B cell (primary cell): ENCODE data around the gene HLA-DRB1. TPM values are rescaled to one million over a fixed set of nuclear protein-coding genes. Genes with fewer than 3 reads are reported as not detected.

Experiments
- ATAC-seq: fragments of 200-7000 bp; cut with Tn5 transposase; one replicate; pipeline ENCODE4 v1.10.0; 2021; ENCODE audit warnings: low read depth, mild to moderate bottlenecking, moderate number of reproducible peaks, moderate library complexity
- CTCF ChIA-PET: fragments of 350-600 bp; sonication (Branson Sonifier 250); formaldehyde crosslinking; loops from one replicate; lab custom pipeline; 2021; ENCODE audit warnings: antibody characterized with exemption, inconsistent platforms; lab: Charles Lee
- POLR2A ChIA-PET: fragments of 350-600 bp; sonication (Branson Sonifier 250); formaldehyde crosslinking; loops from one replicate; lab custom pipeline; 2021; ENCODE audit warnings: antibody characterized with exemption; lab: Charles Lee
- DNase-seq: peaks from one replicate; pipeline ENCODE4 v3.0.0; 2013
- H2AFZ ChIP-seq: 2 replicates; pipeline ENCODE4 v1.6.1; 2012; ENCODE audit warnings: mild to moderate bottlenecking, low read depth, low read length; ENCODE audit not compliant: insufficient read depth, poor library complexity, severe bottlenecking
- H3K27ac ChIP-seq, 2 donors: 1 replicate in 1 of 2; 2 replicates in 1 of 2; pipeline ENCODE4 v1.5.1; 2012 to 2013; ENCODE audit warnings: low read length in 2 of 2, mild to moderate bottlenecking in 2 of 2, moderate library complexity in 1 of 2
- H3K27me3 ChIP-seq, 4 experiments: fragments of 200-600 bp in 1 of 4; sonication (generic) in 1 of 4; replicated peaks in 1 of 4; 1 replicate in 2 of 4; 2 replicates in 2 of 4; pipeline versions ENCODE4 v1.6.1 to v1.7.0; 2013 to 2016; ENCODE audit warnings: low read length in 3 of 4, mild to moderate bottlenecking in 2 of 4, mixed read lengths in 1 of 4, moderate library complexity in 1 of 4; ENCODE audit not compliant: insufficient read depth in 4 of 4, control insufficient read depth in 3 of 4; ENCODE audit errors: control extremely low read depth in 1 of 4
- H3K36me3 ChIP-seq, 2 experiments: replicated peaks in 1 of 2; 1 replicate in 1 of 2; 2 replicates in 1 of 2; pipeline versions ENCODE4 v1.6.1 to v1.7.1; 2013; ENCODE audit warnings: low read length in 1 of 2; ENCODE audit not compliant: insufficient read depth in 2 of 2, control insufficient read depth in 1 of 2; ENCODE audit errors: control extremely low read depth in 1 of 2, extremely low read depth in 1 of 2
- H3K4me1 ChIP-seq, 2 donors: fragments of 200-600 bp in 1 of 2; sonication (generic) in 1 of 2; 1 replicate in 1 of 2; 2 replicates in 1 of 2; pipeline versions ENCODE4 v1.5.1 to v1.6.1; 2013 to 2017; ENCODE audit warnings: low read length in 2 of 2; ENCODE audit not compliant: control insufficient read depth in 2 of 2, insufficient read depth in 2 of 2
- H3K4me2 ChIP-seq: replicated peaks from 2 replicates; pipeline ENCODE3; 2012; ENCODE audit warnings: mild to moderate bottlenecking, low read depth, low read length; ENCODE audit not compliant: poor library complexity, severe bottlenecking
- H3K4me3 ChIP-seq, 5 experiments: fragments of 200-600 bp in 1 of 5; sonication (generic) in 1 of 5; 1 replicate in 3 of 5; 2 replicates in 2 of 5; pipeline versions ENCODE4 v1.5.1 to v1.7.0; 2011 to 2016; ENCODE audit warnings: low read length in 4 of 5, mild to moderate bottlenecking in 4 of 5, low read depth in 2 of 5, control low read depth in 1 of 5, moderate library complexity in 1 of 5; ENCODE audit not compliant: insufficient read depth in 1 of 5; ENCODE audit errors: control extremely low read depth in 1 of 5, extremely low read depth in 1 of 5
- H3K79me2 ChIP-seq: fragments of 200-600 bp; sonication (generic); one replicate; pipeline ENCODE4 v1.6.0; 2016; ENCODE audit warnings: low read length; ENCODE audit not compliant: control insufficient read depth, insufficient read depth
- H3K9ac ChIP-seq: fragments of 200-600 bp; sonication (generic); 2 replicates; pipeline ENCODE4 v1.6.1; 2017; ENCODE audit warnings: mild to moderate bottlenecking, low read length, moderate library complexity
- H3K9me3 ChIP-seq, 3 donors: one replicate each; pipeline versions ENCODE4 v1.6.1 to v1.7.1; 2013; ENCODE audit warnings: low read length in 2 of 3; ENCODE audit not compliant: control insufficient read depth in 2 of 3, insufficient read depth in 1 of 3; ENCODE audit errors: control extremely low read depth in 1 of 3
- H4K20me1 ChIP-seq: 2 replicates; pipeline ENCODE4 v1.6.0; 2012; ENCODE audit warnings: mild to moderate bottlenecking, low read length; ENCODE audit not compliant: insufficient read depth, control insufficient read depth, poor library complexity, severe bottlenecking
- H3K27ac Mint-ChIP-seq: one replicate; pipeline ENCODE4 v1.8.0; 2021; ENCODE audit warnings: mixed read lengths
- H3K27me3 Mint-ChIP-seq: one replicate; pipeline ENCODE4 v1.8.0; 2021; ENCODE audit warnings: mixed read lengths
- H3K4me1 Mint-ChIP-seq: one replicate; pipeline ENCODE4 v1.8.0; 2021; ENCODE audit warnings: mixed read lengths
- H3K4me3 Mint-ChIP-seq: one replicate; pipeline ENCODE4 v1.8.0; 2021; ENCODE audit warnings: mixed read lengths
- H3K9me3 Mint-ChIP-seq: one replicate; pipeline ENCODE4 v1.8.0; 2022; ENCODE audit warnings: mixed read lengths; ENCODE audit not compliant: insufficient read depth
- CTCF ChIP-seq: fragments of 200-600 bp; IDR thresholded peaks from one replicate; pipeline ENCODE4 v1.8.0; 2022; ENCODE audit warnings: antibody characterized with exemption, mild to moderate bottlenecking
- EZH2 ChIP-seq: IDR thresholded peaks from 2 replicates; pipeline ENCODE4 v1.6.1; 2012; ENCODE audit warnings: borderline replicate concordance, low read depth, mild to moderate bottlenecking, moderate library complexity, low read length; ENCODE audit not compliant: insufficient read depth, poor library complexity, severe bottlenecking
- WGBS: methylation state at CpG from one replicate; pipeline ENCODE4 v1.1.5; 2013; ENCODE audit warnings: missing lambda C conversion rate; ENCODE audit not compliant: insufficient coverage; 5-methylcytosine and 5-hydroxymethylcytosine counted together
- intact Hi-C: fragments of 100-400 bp; cut with micrococcal nuclease; formaldehyde crosslinking; loops from one replicate; pipeline ENCODE4 v1.10.0; 2022
- polyA plus RNA-seq: library from polyadenylated mRNA; depleted of rRNA; stranded (reverse); fragments of >200 nt; gene quantifications from 2 replicates; pipeline ENCODE4 v1.2.3, GENCODE V29; 2012
- total RNA-seq, 2 donors: library from RNA; stranded (reverse); fragments of 120-200 nt in 1 of 2; gene quantifications; 1 replicate in 1 of 2; 2 replicates in 1 of 2; pipeline versions ENCODE4 v1.2.3 to v1.2.4, GENCODE V29; 2013 to 2022

Gene HLA-DRB1
- total and polyA plus RNA-seq, 2 donors (not counting 1 experiment from before 2014, with no cell fraction given) = 559 to 1,240 TPM

- no peak for TF ChIP-seq CTCF
- TF ChIP-seq EZH2 = no peak
- Histone ChIP-seq H2AFZ (no peak overlapping the region), H3K27me3 (no peaks in the 10 kb centered on the region), H3K27ac (peak overlapping the region; percentile 99 to 100), H3K9me3 (no peaks in the 10 kb centered on the region), H3K4me3 (no peak overlapping the region), H4K20me1 (no peaks in the 10 kb centered on the region), H3K79me2 (peaks cover 24% of the 10 kb centered on the region), H3K36me3 (no peaks in the 10 kb centered on the region), H3K4me2 (peak overlapping the region; percentile 25), H3K4me1 (peaks cover 50 to 57% of the 10 kb centered on the region in 2 donors), H3K9ac (peak overlapping the region; percentile 30)
- no peak for DNase-seq
- ChIA-PET POLR2A (interaction anchor here (1.1 kb wide), 1 partner anchor 58 kb away, joined by 3 read pairs; the partner anchor contains the start of gene HLA-DQB1), CTCF (no interaction called here)
- Mint-ChIP-seq H3K4me1 (peaks cover 59% of the 10 kb centered on the region), H3K4me3 (peak overlapping the region; percentile 43), H3K9me3 (peaks cover 2% of the 10 kb centered on the region), H3K27ac (peak overlapping the region; percentile 99), H3K27me3 (no peaks in the 10 kb centered on the region)
- ATAC-seq = no peak
- no CpG with 5 or more reads among the region's 2 CpGs for WGBS
- intact Hi-C loops = loop anchor here (10.0 kb wide), 2 partner anchors 57 to 337 kb away; partner anchors contain the start of genes HLA-DMB and HLA-DQB1
Measured at GRCh38 chr6:32607988-32608298, 18.3 kb upstream of the HLA-DRB1 start.

- ChIA-PET POLR2A (interaction anchor here (1.1 kb wide), 1 partner anchor 59 kb away, joined by 3 read pairs; the partner anchor contains the start of gene HLA-DQB1), CTCF (no interaction called here)
- H3K27me3 ChIP-seq = no peaks in the 10 kb centered on the region
- H4K20me1 ChIP-seq = no peaks in the 10 kb centered on the region
- DNase-seq (peak; percentile 73), ATAC-seq (no peak)
- peaks cover 62% of the 10 kb centered on the region for H3K4me1 Mint-ChIP-seq
- H3K9ac ChIP-seq = peak overlapping the region; percentile 30
- no peaks in the 10 kb centered on the region for H3K36me3 ChIP-seq
- peaks cover 20% of the 10 kb centered on the region for H3K79me2 ChIP-seq
- peak overlapping the region; percentile 99 to 100 for H3K27ac ChIP-seq
- no peak overlapping the region for H3K4me3 ChIP-seq
- intact Hi-C loops = loop anchor here (10.0 kb wide), 2 partner anchors 57 to 337 kb away; partner anchors contain the start of genes HLA-DMB and HLA-DQB1
- no peaks in the 10 kb centered on the region for H3K9me3 ChIP-seq
- H3K27me3 Mint-ChIP-seq = no peaks in the 10 kb centered on the region
- H2AFZ ChIP-seq = no peak overlapping the region
- H3K4me1 ChIP-seq = peaks cover 55 to 63% of the 10 kb centered on the region in 2 donors
- H3K4me2 ChIP-seq = peak overlapping the region; percentile 25
- peak overlapping the region; percentile 62 for H3K4me3 Mint-ChIP-seq
- H3K9me3 Mint-ChIP-seq = peaks cover 2% of the 10 kb centered on the region
- H3K27ac Mint-ChIP-seq = peak overlapping the region; percentile 99
- 25% methylated on average over 2 of the region's 4 CpGs for WGBS
- TF ChIP-seq EZH2 (no peak), CTCF (no peak)
Measured at GRCh38 chr6:32607263-32607987, 17.8 kb upstream of the HLA-DRB1 start.
